HEK293T (cell line): ENCODE measurements around the gene MEAK7.

ENCODE experiments used
- ARNT ChIP-seq: fragments of 450-650 bp; IDR thresholded peaks from 2 replicates; pipeline ENCODE4 v1.6.1; 2017; ENCODE audit warnings: mild to moderate bottlenecking
- BHLHE40 ChIP-seq: fragments of 450-650 bp; IDR thresholded peaks from 2 replicates; pipeline ENCODE4 v1.6.1; 2016; ENCODE audit warnings: mild to moderate bottlenecking, moderate library complexity, borderline replicate concordance
- FOXA1 ChIP-seq: fragments of 450-650 bp; IDR thresholded peaks from 2 replicates; pipeline ENCODE4 v1.6.1; 2016; ENCODE audit warnings: mild to moderate bottlenecking
- FOXK2 ChIP-seq: fragments of 450-650 bp; IDR thresholded peaks from 2 replicates; pipeline ENCODE4 v1.6.1; 2016; ENCODE audit warnings: mild to moderate bottlenecking
- FOXM1 ChIP-seq: fragments of 450-650 bp; IDR thresholded peaks from 2 replicates; pipeline ENCODE4 v1.6.1; 2017; ENCODE audit warnings: mild to moderate bottlenecking, borderline replicate concordance
- HDGF ChIP-seq: fragments of 450-650 bp; IDR thresholded peaks from 2 replicates; pipeline ENCODE4 v1.6.1; 2017; ENCODE audit warnings: antibody characterized with exemption, borderline replicate concordance
- LEF1 ChIP-seq: fragments of 450-650 bp; IDR thresholded peaks from 2 replicates; pipeline ENCODE4 v1.6.1; 2017; ENCODE audit warnings: mild to moderate bottlenecking, borderline replicate concordance
- NFRKB ChIP-seq: fragments of 450-650 bp; IDR thresholded peaks from 2 replicates; pipeline ENCODE4 v1.6.1; 2016; ENCODE audit warnings: mild to moderate bottlenecking, moderate library complexity
- PKNOX1 ChIP-seq: fragments of 450-650 bp; IDR thresholded peaks from 2 replicates; pipeline ENCODE4 v1.6.1; 2016
- SP1 ChIP-seq: fragments of 450-650 bp; IDR thresholded peaks from 2 replicates; pipeline ENCODE4 v1.6.1; 2017
- SUZ12 ChIP-seq: fragments of 450-650 bp; IDR thresholded peaks from 2 replicates; pipeline ENCODE4 v1.6.1; 2016; ENCODE audit warnings: mild to moderate bottlenecking
- TARDBP ChIP-seq: fragments of 450-650 bp; IDR thresholded peaks from 2 replicates; pipeline ENCODE4 v1.6.1; 2016
- ZNF384 ChIP-seq: fragments of 450-650 bp; IDR thresholded peaks from 2 replicates; pipeline ENCODE4 v1.6.1; 2016

GRCh38 chr16:84509032-84509950, 4.8 kb upstream of the MEAK7 start:
- no peak for TF ChIP-seq HDGF
- no peak for TF ChIP-seq ZNF384
- TF ChIP-seq ARNT = no peak
- TF ChIP-seq LEF1 = no peak
- TF ChIP-seq FOXK2 = no peak
- TF ChIP-seq BHLHE40 = no peak
- no peak for TF ChIP-seq TARDBP
- TF ChIP-seq SP1 = no peak
- no peak for TF ChIP-seq FOXM1
- no peak for TF ChIP-seq NFRKB
- TF ChIP-seq SUZ12 = no peak
- no peak for TF ChIP-seq FOXA1
- no peak for TF ChIP-seq PKNOX1
